Choroid plexus epithelial cell (primary cell): Measurements from ENCODE around the gene ZG16B.

Experiments used
- DNase-seq: peaks from one replicate; pipeline ENCODE4 v3.0.0-alpha.2; 2010; ENCODE audit warnings: low read depth
- H3K4me3 ChIP-seq: 2 replicates; pipeline ENCODE4 v1.5.1; 2011; ENCODE audit warnings: low read depth, mild to moderate bottlenecking, control low read depth, low read length, moderate library complexity
- CTCF ChIP-seq: conservative IDR thresholded peaks from 2 replicates; pipeline ENCODE4 v1.5.1; 2011; ENCODE audit warnings: low read depth, mild to moderate bottlenecking, control low read depth, inconsistent platforms, low read length, moderate library complexity

Gene ZG16B

GRCh38 chr16:2795395-2796143 is 34.5 kb upstream of the ZG16B start:
- DNase-seq = no peak
- no peak for TF ChIP-seq CTCF
- no peak overlapping the region for H3K4me3 ChIP-seq

- no peak overlapping the region for H3K4me3 ChIP-seq
- no peak for DNase-seq
- TF ChIP-seq CTCF = no peak
These were observed 31.3 kb upstream of the ZG16B start for GRCh38 chr16:2798723-2799204.

GRCh38 chr16:2799205-2799858 is 30.8 kb upstream of the ZG16B start:
- TF ChIP-seq CTCF = no peak
- no peak overlapping the region for H3K4me3 ChIP-seq
- no peak for DNase-seq

GRCh38 chr16:2799859-2800226 is 30.3 kb upstream of the ZG16B start:
- peak; percentile 19 for DNase-seq
- no peak for TF ChIP-seq CTCF

GRCh38 chr16:2803545-2804195 is 26.4 kb upstream of the ZG16B start:
- no peak for TF ChIP-seq CTCF
- DNase-seq = no peak
- H3K4me3 ChIP-seq = no peak overlapping the region

More at GRCh38 chr16:2799859-2800226, 30.3 kb upstream of the ZG16B start:
- no peak overlapping the region for H3K4me3 ChIP-seq

GRCh38 chr16:2804728-2805127 is 25.4 kb upstream of the ZG16B start:
- H3K4me3 ChIP-seq = no peak overlapping the region
- DNase-seq = no peak
- TF ChIP-seq CTCF = no peak

GRCh38 chr16:2806286-2806685 is 23.8 kb upstream of the ZG16B start:
- H3K4me3 ChIP-seq = no peak overlapping the region
- TF ChIP-seq CTCF = no peak
- DNase-seq = no peak
